Gastroesophageal sphincter (tissue), 4 donors: ENCODE measurements around the gene MMP28. TPM values are rescaled to one million over a fixed set of nuclear protein-coding genes. Genes with fewer than 3 reads are reported as not detected.

Experiments used
- ATAC-seq: fragments of 150-250 bp; one replicate; pipeline ENCODE4 v1.9.1; 2016; ENCODE audit warnings: mild to moderate bottlenecking, moderate library complexity
- H3K27ac ChIP-seq, 4 donors: fragments of 200-600 bp; sonication (generic) in 3 of 4; 1 replicate in 3 of 4; 2 replicates in 1 of 4; pipeline ENCODE4 v1.5.1; 2016 to 2019
- H3K27me3 ChIP-seq: fragments of 200-600 bp; sonication (generic); one replicate; pipeline ENCODE4 v1.5.1; 2019
- H3K36me3 ChIP-seq, 2 donors: fragments of 200-600 bp; sonication (generic); one replicate each; pipeline ENCODE4 v1.5.1; 2019; ENCODE audit warnings: control low read depth in 1 of 2
- H3K4me1 ChIP-seq, 3 donors: fragments of 200-600 bp; sonication (generic); 1 replicate in 2 of 3; 2 replicates in 1 of 3; pipeline ENCODE4 v1.5.1; 2016 to 2019; ENCODE audit warnings: control low read depth in 2 of 3
- H3K4me3 ChIP-seq, 2 donors: fragments of 200-600 bp; sonication (generic); one replicate each; pipeline ENCODE4 v1.5.1; 2019; ENCODE audit warnings: mild to moderate bottlenecking in 1 of 2, moderate library complexity in 1 of 2
- H3K9me3 ChIP-seq, 3 donors: fragments of 200-600 bp; sonication (generic); one replicate each; pipeline ENCODE4 v1.5.1; 2017 to 2019; ENCODE audit warnings: control low read depth in 2 of 3
- EP300 ChIP-seq: sonication (generic); formaldehyde crosslinking; IDR thresholded peaks from one replicate; pipeline ENCODE4 v1.6.1; 2017; ENCODE audit warnings: antibody characterized with exemption, mild to moderate bottlenecking
- POLR2A ChIP-seq, 2 donors: fragments of 450-650 bp; IDR thresholded peaks; one replicate each; pipeline ENCODE4 v1.6.1; 2017; ENCODE audit warnings: antibody characterized with exemption in 2 of 2, mild to moderate bottlenecking in 2 of 2, moderate library complexity in 1 of 2
- POLR2AphosphoS5 ChIP-seq: sonication (generic); formaldehyde crosslinking; IDR thresholded peaks from one replicate; pipeline ENCODE4 v1.6.1; 2017; ENCODE audit warnings: antibody characterized with exemption
- WGBS, 2 donors: methylation state at CpG; one replicate each; pipeline ENCODE4 v1.1.5; 2018; ENCODE audit warnings: low coverage in 1 of 2; 5-methylcytosine and 5-hydroxymethylcytosine counted together
- total RNA-seq, 4 donors: library from RNA; depleted of rRNA; stranded (reverse); fragments of >200 nt; gene quantifications; one replicate each; pipeline ENCODE4 v1.1.0, GENCODE V29; 2016
- TF ChIP-seq, protein P1 (sequence below), 4 experiments: fragments of 200-600 bp in 2 of 4; fragments of 450-650 bp in 2 of 4; sonication (generic) in 1 of 4; IDR thresholded peaks; one replicate each; pipeline ENCODE4 v1.5.1; 2017 to 2019; ENCODE audit warnings: antibody characterized with exemption in 4 of 4, mild to moderate bottlenecking in 2 of 4, moderate library complexity in 2 of 4

The MMP28 gene
- total RNA-seq, 4 donors from 2014 or later, result 78.4 to 139 (median 97.3) TPM

DNA sequence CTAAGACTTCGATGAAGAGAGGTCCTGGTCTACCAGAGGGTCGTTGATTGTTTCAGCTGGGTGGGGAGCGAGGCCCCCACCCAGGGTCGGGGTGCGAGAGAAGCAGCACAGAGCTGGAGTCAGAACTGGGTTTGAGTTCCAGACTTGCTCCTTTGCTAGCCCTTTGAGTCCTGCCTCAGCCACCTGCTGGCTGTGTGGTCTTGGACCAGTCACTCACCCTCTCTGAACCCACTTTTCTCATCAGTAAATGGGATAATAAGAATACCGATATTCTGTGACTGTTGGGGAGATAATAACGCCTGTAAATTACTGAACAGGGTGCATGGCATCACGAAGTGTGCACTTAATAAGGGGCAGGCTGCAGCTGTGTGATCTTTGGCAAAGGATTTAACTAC is 427 bp upstream of the MMP28 start:
- WGBS, 2 donors, result 44 to 80% methylated on average over 1 to 4 of the region's 8 CpGs
- no peak for TF ChIP-seq EP300
- TF ChIP-seq, protein P1, sequence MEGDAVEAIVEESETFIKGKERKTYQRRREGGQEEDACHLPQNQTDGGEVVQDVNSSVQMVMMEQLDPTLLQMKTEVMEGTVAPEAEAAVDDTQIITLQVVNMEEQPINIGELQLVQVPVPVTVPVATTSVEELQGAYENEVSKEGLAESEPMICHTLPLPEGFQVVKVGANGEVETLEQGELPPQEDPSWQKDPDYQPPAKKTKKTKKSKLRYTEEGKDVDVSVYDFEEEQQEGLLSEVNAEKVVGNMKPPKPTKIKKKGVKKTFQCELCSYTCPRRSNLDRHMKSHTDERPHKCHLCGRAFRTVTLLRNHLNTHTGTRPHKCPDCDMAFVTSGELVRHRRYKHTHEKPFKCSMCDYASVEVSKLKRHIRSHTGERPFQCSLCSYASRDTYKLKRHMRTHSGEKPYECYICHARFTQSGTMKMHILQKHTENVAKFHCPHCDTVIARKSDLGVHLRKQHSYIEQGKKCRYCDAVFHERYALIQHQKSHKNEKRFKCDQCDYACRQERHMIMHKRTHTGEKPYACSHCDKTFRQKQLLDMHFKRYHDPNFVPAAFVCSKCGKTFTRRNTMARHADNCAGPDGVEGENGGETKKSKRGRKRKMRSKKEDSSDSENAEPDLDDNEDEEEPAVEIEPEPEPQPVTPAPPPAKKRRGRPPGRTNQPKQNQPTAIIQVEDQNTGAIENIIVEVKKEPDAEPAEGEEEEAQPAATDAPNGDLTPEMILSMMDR (IDR thresholded peaks at IDR 0.05), result no peak
- TF ChIP-seq POLR2A (IDR thresholded peaks at IDR 0.05), result no peak
- no peak for TF ChIP-seq POLR2AphosphoS5
- peak overlapping the region in 3 of 4 donors; percentile 76 to 87 (median 87) for H3K27ac ChIP-seq

DNA sequence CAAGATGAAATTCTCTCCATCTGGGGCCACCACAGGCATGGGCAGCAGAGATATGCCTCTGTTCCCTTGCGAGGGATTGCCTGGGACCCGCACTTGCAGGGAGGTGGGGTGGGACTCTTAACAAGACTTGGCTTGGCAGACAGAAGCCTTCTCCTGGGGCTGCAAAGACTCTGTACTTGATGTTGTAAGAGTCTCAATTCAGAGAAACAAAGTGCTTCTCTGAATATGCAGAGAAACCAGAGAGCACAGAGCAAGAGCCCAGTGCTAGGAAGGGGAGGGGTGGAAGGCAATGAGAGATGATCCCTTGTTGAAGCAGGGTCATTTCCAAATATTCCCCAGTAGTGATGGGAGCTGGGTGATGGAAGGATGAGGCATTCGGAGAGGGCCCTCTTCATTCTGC is 2.2 kb downstream of the MMP28 start:
- 54% methylated on average over 1 of the region's 3 CpGs; no CpG with 5 or more reads in 1 of the 2 donors for WGBS, 2 donors
- peak overlapping the region in 3 of 4 donors; percentile 40 to 87 (median 87) for H3K27ac ChIP-seq
- no peaks in the 10 kb centered on the region for H3K9me3 ChIP-seq
- H3K4me1 ChIP-seq, result peaks cover 3 to 72% (median 13%) of the 10 kb centered on the region in 3 donors
- ATAC-seq, result no peak
- H3K4me3 ChIP-seq, result peak overlapping the region in 1 of 2 donors; percentile 80
- no peaks in the 10 kb centered on the region for H3K36me3 ChIP-seq
- H3K27me3 ChIP-seq, result peaks cover 5% of the 10 kb centered on the region
- TF ChIP-seq EP300 (no peak), POLR2AphosphoS5 (no peak), POLR2A (IDR thresholded peaks at IDR 0.05) (no peak)
- TF ChIP-seq, protein P1 (IDR thresholded peaks at IDR 0.05), result no peak

More for the DNA sequence above, 427 bp upstream of the MMP28 start:
- Histone ChIP-seq H3K4me3 (peak overlapping the region; percentile 60 to 80), H3K9me3 (no peaks in the 10 kb centered on the region), H3K4me1 (peaks cover 5 to 78% (median 18%) of the 10 kb centered on the region in 3 donors), H3K27me3 (peaks cover 5% of the 10 kb centered on the region), H3K36me3 (no peaks in the 10 kb centered on the region)
- no peak for ATAC-seq

GRCh38 chr17:35791681-35792350 is 3.6 kb downstream of the MMP28 start:
- H3K4me1 ChIP-seq, result peaks cover 9 to 83% (median 17%) of the 10 kb centered on the region in 3 donors
- no peak for TF ChIP-seq POLR2A (IDR thresholded peaks at IDR 0.05)
- TF ChIP-seq EP300, result no peak
- TF ChIP-seq, protein P1 (IDR thresholded peaks at IDR 0.05), result no peak
- TF ChIP-seq POLR2AphosphoS5, result no peak

DNA sequence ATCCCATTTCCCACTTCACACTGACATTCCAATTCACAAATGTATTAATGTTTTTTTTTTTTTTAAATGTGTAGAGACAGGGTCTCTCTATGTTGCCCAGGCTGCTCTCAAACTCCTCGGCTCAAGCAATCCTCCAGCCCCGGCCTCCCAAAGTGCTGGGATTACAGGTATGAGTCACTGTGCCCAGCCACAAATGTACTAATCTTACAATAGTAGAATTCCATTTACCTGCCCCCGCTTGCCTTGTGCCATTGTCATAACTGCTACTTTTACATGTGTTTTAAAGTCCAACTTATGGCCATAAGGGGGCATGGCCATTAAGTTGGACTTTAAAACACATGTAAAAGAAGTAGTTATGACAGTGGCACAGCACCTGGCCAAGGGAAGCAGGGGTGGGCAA is 4.6 kb downstream of the MMP28 start:
- peaks cover 5% of the 10 kb centered on the region for H3K27me3 ChIP-seq
- H3K4me1 ChIP-seq, result peaks cover 11 to 85% (median 16%) of the 10 kb centered on the region in 3 donors
- no peaks in the 10 kb centered on the region for H3K9me3 ChIP-seq
- peak overlapping the region in 2 of 4 donors; percentile 49 to 87 for H3K27ac ChIP-seq
- no peak overlapping the region for H3K4me3 ChIP-seq
- no peaks in the 10 kb centered on the region for H3K36me3 ChIP-seq
- WGBS, 2 donors, result 80 to 93% methylated on average over 3 of the region's 3 CpGs
- TF ChIP-seq POLR2A (IDR thresholded peaks at IDR 0.05) (no peak), EP300 (no peak), POLR2AphosphoS5 (no peak)
- TF ChIP-seq, protein P1 (IDR thresholded peaks at IDR 0.05), result no peak
- no peak for ATAC-seq

More at GRCh38 chr17:35791681-35792350, 3.6 kb downstream of the MMP28 start:
- no peak for ATAC-seq
- no peak overlapping the region for H3K4me3 ChIP-seq
- peak overlapping the region in 3 of 4 donors; percentile 40 to 87 (median 87) for H3K27ac ChIP-seq
- no peaks in the 10 kb centered on the region for H3K9me3 ChIP-seq
- peaks cover 5% of the 10 kb centered on the region for H3K27me3 ChIP-seq
- 67 to 86% methylated on average over 5 to 9 of the region's 9 CpGs for WGBS, 2 donors
- H3K36me3 ChIP-seq, result no peaks in the 10 kb centered on the region
